SU-DHL-6 (cell line): Measurements from ENCODE around the gene MYBPH.

Experiments used
- H2AFZ ChIP-seq: fragments of 200-600 bp; sonication (generic); 2 replicates; pipeline ENCODE4 v1.6.1; 2014; ENCODE audit warnings: low read depth, mild to moderate bottlenecking, moderate library complexity, mixed read lengths, antibody characterized with exemption, low read length; ENCODE audit not compliant: severe bottlenecking
- H3F3A ChIP-seq: fragments of 200-600 bp; shearing (Covaris generic); 2 replicates; pipeline ENCODE4 v1.6.0; 2016; ENCODE audit warnings: antibody characterized with exemption, mild to moderate bottlenecking; ENCODE audit not compliant: insufficient read depth
- H3K27ac ChIP-seq: fragments of 200-600 bp; sonication (generic); 2 replicates; pipeline ENCODE4 v1.5.1; 2016; ENCODE audit warnings: low read depth, mild to moderate bottlenecking, low read length, moderate library complexity, mixed read lengths
- H3K27me3 ChIP-seq: fragments of 200-600 bp; sonication (generic), shearing (Covaris generic); 2 replicates; pipeline ENCODE4 v1.6.0; 2014; ENCODE audit warnings: mild to moderate bottlenecking, low read length
- H3K36me3 ChIP-seq: fragments of 200-600 bp; sonication (generic); 2 replicates; pipeline ENCODE4 v1.6.1; 2014; ENCODE audit warnings: mild to moderate bottlenecking, low read length, mixed read lengths
- H3K4me2 ChIP-seq: fragments of 300-600, 200-600 bp; shearing (Covaris generic), sonication (generic); 2 replicates; pipeline ENCODE4 v1.6.0; 2014; ENCODE audit warnings: low read length, low read depth, mild to moderate bottlenecking; ENCODE audit not compliant: poor library complexity, severe bottlenecking
- H3K4me3 ChIP-seq: fragments of 200-600 bp; sonication (generic); 2 replicates; pipeline ENCODE4 v1.5.1; 2014; ENCODE audit warnings: antibody characterized with exemption, low read length, mild to moderate bottlenecking, mixed read lengths; ENCODE audit not compliant: insufficient read depth, poor library complexity, severe bottlenecking
- H3K79me2 ChIP-seq: fragments of 200-600 bp; sonication (generic); 2 replicates; pipeline ENCODE4 v1.6.1; 2014; ENCODE audit warnings: mild to moderate bottlenecking, low read length, moderate library complexity; ENCODE audit not compliant: insufficient read depth
- H3K9ac ChIP-seq: fragments of 200-600 bp; sonication (generic); 2 replicates; pipeline ENCODE4 v1.7.0; 2014; ENCODE audit warnings: mild to moderate bottlenecking, low read length
- H3K9me2 ChIP-seq: fragments of 200-600 bp; sonication (generic); replicated peaks from 2 replicates; pipeline ENCODE4 v1.6.1; 2014; ENCODE audit warnings: low read length; ENCODE audit not compliant: insufficient read depth
- H3K9me3 ChIP-seq: fragments of 200-600 bp; sonication (generic); 2 replicates; pipeline ENCODE4 v1.6.1; 2014; ENCODE audit warnings: low read length, mixed read lengths; ENCODE audit not compliant: insufficient read depth
- H4K20me1 ChIP-seq: fragments of 200-600 bp; sonication (generic); 2 replicates; pipeline ENCODE4 v1.6.1; 2014; ENCODE audit warnings: low read depth, mild to moderate bottlenecking, antibody characterized with exemption, low read length, moderate library complexity, mixed read lengths
- EZH2phosphoT487 ChIP-seq: fragments of 200-600 bp; sonication (generic), shearing (Covaris generic); conservative IDR thresholded peaks from 2 replicates; pipeline ENCODE4 v1.6.1; 2018; ENCODE audit warnings: mild to moderate bottlenecking, antibody characterized with exemption, low read length, moderate library complexity, mixed read lengths
- TF ChIP-seq, protein P1 (sequence below): fragments of 200-600 bp; sonication (generic); IDR thresholded peaks from one replicate; pipeline ENCODE4 v1.5.1; 2017; ENCODE audit warnings: antibody characterized with exemption, mild to moderate bottlenecking, low read length, moderate library complexity; ENCODE audit not compliant: insufficient read depth, poor library complexity, severe bottlenecking

The MYBPH gene

DNA sequence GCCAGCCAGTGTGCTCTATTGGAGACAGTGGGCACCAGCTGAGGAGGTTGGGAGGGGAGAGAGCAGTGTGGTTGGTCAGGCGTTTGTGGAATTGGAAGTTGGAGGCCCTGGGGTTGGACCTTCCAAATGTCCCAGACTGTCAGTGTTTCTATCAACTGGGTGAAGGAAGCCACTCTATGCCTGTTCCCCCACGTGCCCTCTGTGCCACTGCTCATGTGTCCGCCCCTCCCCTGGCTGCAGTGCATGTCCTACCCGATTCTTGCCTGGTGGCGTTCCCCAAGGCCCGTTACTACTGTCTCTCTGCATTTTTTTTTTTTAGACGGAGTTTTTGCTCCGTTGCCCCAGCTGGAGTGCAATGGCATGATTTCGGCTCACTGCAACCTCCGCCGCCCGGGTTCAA is 27.0 kb downstream of the MYBPH start:
- Histone ChIP-seq H3K9me3 (no peaks in the 10 kb centered on the region), H3K36me3 (no peaks in the 10 kb centered on the region), H3K27ac (no peak overlapping the region), H3K9me2 (no peaks in the 10 kb centered on the region), H2AFZ (no peak overlapping the region), H3F3A (no peaks in the 10 kb centered on the region), H3K79me2 (no peaks in the 10 kb centered on the region), H3K4me3 (no peak overlapping the region), H3K27me3 (no peaks in the 10 kb centered on the region), H3K4me2 (no peak overlapping the region), H4K20me1 (no peaks in the 10 kb centered on the region), H3K9ac (no peak overlapping the region)
- TF ChIP-seq EZH2phosphoT487 = no peak
- TF ChIP-seq, protein P1, sequence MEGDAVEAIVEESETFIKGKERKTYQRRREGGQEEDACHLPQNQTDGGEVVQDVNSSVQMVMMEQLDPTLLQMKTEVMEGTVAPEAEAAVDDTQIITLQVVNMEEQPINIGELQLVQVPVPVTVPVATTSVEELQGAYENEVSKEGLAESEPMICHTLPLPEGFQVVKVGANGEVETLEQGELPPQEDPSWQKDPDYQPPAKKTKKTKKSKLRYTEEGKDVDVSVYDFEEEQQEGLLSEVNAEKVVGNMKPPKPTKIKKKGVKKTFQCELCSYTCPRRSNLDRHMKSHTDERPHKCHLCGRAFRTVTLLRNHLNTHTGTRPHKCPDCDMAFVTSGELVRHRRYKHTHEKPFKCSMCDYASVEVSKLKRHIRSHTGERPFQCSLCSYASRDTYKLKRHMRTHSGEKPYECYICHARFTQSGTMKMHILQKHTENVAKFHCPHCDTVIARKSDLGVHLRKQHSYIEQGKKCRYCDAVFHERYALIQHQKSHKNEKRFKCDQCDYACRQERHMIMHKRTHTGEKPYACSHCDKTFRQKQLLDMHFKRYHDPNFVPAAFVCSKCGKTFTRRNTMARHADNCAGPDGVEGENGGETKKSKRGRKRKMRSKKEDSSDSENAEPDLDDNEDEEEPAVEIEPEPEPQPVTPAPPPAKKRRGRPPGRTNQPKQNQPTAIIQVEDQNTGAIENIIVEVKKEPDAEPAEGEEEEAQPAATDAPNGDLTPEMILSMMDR = no peak

DNA sequence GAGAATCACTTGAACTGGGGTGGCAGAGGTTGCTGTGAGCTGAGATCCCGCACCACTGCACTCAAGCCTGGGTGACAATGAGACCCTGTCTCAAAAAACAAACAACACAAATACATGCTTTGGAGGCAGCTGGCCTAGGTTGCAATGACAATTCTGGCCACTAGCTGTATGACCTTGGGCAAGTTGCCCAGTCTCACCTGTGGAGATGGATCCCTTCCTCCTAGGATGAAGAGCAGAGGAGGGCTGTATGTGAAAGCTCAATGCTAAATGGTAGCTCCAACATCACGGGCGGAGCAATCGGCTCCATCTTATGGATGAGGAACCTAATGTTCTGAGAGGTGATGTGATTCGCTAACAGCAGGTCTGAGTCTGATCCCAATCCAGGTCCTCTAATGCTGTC is 27.5 kb downstream of the MYBPH start:
- Histone ChIP-seq H3K9me2 (no peaks in the 10 kb centered on the region), H3K36me3 (no peaks in the 10 kb centered on the region), H3K4me2 (no peak overlapping the region), H3K27me3 (no peaks in the 10 kb centered on the region), H3K9ac (no peak overlapping the region), H2AFZ (no peak overlapping the region), H3K79me2 (no peaks in the 10 kb centered on the region), H3K27ac (no peak overlapping the region), H4K20me1 (no peaks in the 10 kb centered on the region), H3K4me3 (no peak overlapping the region), H3K9me3 (no peaks in the 10 kb centered on the region), H3F3A (no peaks in the 10 kb centered on the region)
- no peak for TF ChIP-seq EZH2phosphoT487
- TF ChIP-seq, protein P1 = no peak

DNA sequence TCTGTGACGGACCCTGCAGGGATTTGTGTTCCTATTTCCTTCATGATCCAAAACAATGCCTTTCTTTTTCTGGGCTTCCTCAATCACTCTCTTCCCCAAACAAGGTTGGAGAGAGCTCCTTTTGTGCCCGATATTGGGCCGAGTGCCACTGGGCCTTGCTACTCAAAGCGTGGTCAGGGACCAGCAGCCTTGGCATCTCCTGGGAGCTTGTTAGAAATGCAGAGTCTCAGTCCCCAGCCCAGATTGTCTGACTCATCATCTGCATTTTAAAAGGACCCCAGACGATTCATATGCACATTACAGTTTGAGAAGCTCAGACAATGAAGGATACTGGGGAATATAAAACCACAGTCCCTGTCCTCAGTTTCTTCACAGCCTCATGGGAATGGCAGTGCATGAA is 28.2 kb downstream of the MYBPH start:
- no peaks in the 10 kb centered on the region for H3K9me3 ChIP-seq
- H3K9ac ChIP-seq = no peak overlapping the region
- no peak overlapping the region for H3K27ac ChIP-seq
- no peak overlapping the region for H3K4me3 ChIP-seq
- TF ChIP-seq, protein P1 = no peak
- TF ChIP-seq EZH2phosphoT487 = no peak
- no peak overlapping the region for H2AFZ ChIP-seq
- H3K27me3 ChIP-seq = no peaks in the 10 kb centered on the region
- no peaks in the 10 kb centered on the region for H3K9me2 ChIP-seq
- no peaks in the 10 kb centered on the region for H3K79me2 ChIP-seq
- H4K20me1 ChIP-seq = no peaks in the 10 kb centered on the region
- no peak overlapping the region for H3K4me2 ChIP-seq
- no peaks in the 10 kb centered on the region for H3K36me3 ChIP-seq
- H3F3A ChIP-seq = no peaks in the 10 kb centered on the region
